Body of pancreas (tissue), 4 donors: ENCODE measurements around the gene KIF5B.

Source experiments
- POLR2A ChIP-seq, 3 donors: fragments of 450-650 bp; IDR thresholded peaks; one replicate each; pipeline ENCODE4 v1.6.1; 2016; ENCODE audit warnings: antibody characterized with exemption in 3 of 3, mild to moderate bottlenecking in 2 of 3
- TF ChIP-seq, protein P1 (sequence below), 7 experiments: fragments of 450-650 bp in 4 of 7; fragments of 200-600 bp in 3 of 7; sonication (generic) in 3 of 7; IDR thresholded peaks; one replicate each; pipeline ENCODE4 v1.5.1; 2016 to 2019; ENCODE audit warnings: antibody characterized with exemption in 7 of 7

DNA sequence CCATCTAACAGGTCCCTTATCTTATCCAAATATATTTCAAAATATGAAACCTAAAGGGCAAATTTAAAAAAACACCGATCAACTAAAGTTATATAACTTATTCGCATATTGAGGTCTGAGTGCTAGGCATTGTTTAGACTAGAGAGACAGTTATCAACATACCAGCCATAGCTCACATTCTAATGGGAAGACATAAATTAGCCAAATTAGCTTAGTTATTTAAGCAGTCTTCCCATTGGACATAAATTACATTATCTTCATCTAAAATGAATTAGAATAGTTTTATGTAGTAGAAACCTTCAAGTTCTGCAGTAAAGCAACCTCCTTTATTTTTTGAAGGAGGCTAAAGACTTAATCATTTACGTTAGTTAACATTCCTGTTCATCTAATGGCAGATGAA lies 17.4 kb downstream of the KIF5B start:
- TF ChIP-seq, protein P1, sequence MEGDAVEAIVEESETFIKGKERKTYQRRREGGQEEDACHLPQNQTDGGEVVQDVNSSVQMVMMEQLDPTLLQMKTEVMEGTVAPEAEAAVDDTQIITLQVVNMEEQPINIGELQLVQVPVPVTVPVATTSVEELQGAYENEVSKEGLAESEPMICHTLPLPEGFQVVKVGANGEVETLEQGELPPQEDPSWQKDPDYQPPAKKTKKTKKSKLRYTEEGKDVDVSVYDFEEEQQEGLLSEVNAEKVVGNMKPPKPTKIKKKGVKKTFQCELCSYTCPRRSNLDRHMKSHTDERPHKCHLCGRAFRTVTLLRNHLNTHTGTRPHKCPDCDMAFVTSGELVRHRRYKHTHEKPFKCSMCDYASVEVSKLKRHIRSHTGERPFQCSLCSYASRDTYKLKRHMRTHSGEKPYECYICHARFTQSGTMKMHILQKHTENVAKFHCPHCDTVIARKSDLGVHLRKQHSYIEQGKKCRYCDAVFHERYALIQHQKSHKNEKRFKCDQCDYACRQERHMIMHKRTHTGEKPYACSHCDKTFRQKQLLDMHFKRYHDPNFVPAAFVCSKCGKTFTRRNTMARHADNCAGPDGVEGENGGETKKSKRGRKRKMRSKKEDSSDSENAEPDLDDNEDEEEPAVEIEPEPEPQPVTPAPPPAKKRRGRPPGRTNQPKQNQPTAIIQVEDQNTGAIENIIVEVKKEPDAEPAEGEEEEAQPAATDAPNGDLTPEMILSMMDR (IDR thresholded peaks at IDR 0.05) = no peak
- TF ChIP-seq POLR2A (IDR thresholded peaks at IDR 0.05) = no peak
